ENCODE data around the gene PRKG1. TPM values are rescaled to one million over a fixed set of nuclear protein-coding genes. Genes with fewer than 3 reads are reported as not detected.

The PRKG1 gene
- polyA plus RNA-seq, 3 donors = not detected

DNA sequence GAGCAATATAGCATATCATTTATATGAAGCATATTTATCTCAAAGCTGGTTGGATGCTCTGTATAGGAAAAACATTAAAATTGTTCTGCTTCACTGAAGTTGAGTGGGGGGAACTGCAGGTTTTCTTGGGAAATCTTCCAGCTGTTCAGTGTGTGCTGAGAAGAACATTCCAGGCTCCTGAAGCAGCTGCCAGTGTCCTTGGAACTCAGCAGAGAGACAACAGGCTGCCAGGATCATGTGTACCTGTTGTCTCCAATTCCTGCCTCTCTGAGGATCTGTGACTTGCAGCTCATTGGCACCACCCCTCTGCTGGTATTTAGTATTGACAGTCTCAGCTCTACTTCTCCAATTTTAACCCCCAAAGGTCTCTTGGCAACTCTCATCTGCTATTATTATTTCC lies 42.3 kb upstream of the PRKG1 start:
- Mint-ChIP-seq H3K27me3 (ENCODE audit: low read depth in 3 of 3) (peaks cover 0 to 2% (median 0%) of the 10 kb centered on the region in 3 donors), H3K9me3 (no peaks in the 10 kb centered on the region), H3K36me3 (no peaks in the 10 kb centered on the region), H3K4me3 (no peak overlapping the region), H3K27ac (no peak overlapping the region), H3K4me1 (no peaks in the 10 kb centered on the region)
- no peak for DNase-seq
- H2AFZ ChIP-seq (ENCODE audit: insufficient read depth, low read depth, low read length, poor library complexity, severe bottlenecking) = no peak overlapping the region
- H3K79me2 ChIP-seq (ENCODE audit: insufficient read depth, low read length) = no peaks in the 10 kb centered on the region
- no peak overlapping the region for H3K4me3 ChIP-seq (replicated peaks in 1 of 3; ENCODE audit: low read depth in 2 of 3, low read length in 3 of 3)
- H3K4me2 ChIP-seq (replicated peaks; ENCODE audit: extremely low read depth, low read length, poor library complexity, severe bottlenecking) = no peak overlapping the region
- H3K27ac ChIP-seq (ENCODE audit: low read depth in 1 of 2, low read length in 2 of 2) = no peak overlapping the region
- H3K4me1 ChIP-seq (ENCODE audit: control insufficient read depth in 1 of 2, insufficient read depth in 2 of 2, low read length in 2 of 2) = no peaks in the 10 kb centered on the region
- H3K9ac ChIP-seq (ENCODE audit: insufficient read depth, low read length, poor library complexity, severe bottlenecking) = no peak overlapping the region
- TF ChIP-seq CTCF (IDR thresholded peaks at IDR 0.05) = no peak
- no peaks in the 10 kb centered on the region for H4K20me1 ChIP-seq (ENCODE audit: insufficient read depth, low read length)
- no peaks in the 10 kb centered on the region for H3K36me3 ChIP-seq (replicated peaks in 1 of 2; ENCODE audit: control insufficient read depth in 1 of 2, insufficient read depth in 2 of 2, low read length in 2 of 2)
- intact Hi-C loops (cut with micrococcal nuclease) = no loop called here
- no peaks in the 10 kb centered on the region for H3K9me3 ChIP-seq (replicated peaks in 1 of 2; ENCODE audit: control insufficient read depth in 1 of 2, insufficient read depth in 1 of 2, low read length in 2 of 2)
- H3K27me3 ChIP-seq (ENCODE audit: control insufficient read depth in 2 of 2, insufficient read depth in 2 of 2, low read length in 2 of 2) = no peaks in the 10 kb centered on the region

GRCh38 chr10:51034769-51035168 lies 39.5 kb upstream of the PRKG1 start:
- Mint-ChIP-seq H3K4me1 (no peaks in the 10 kb centered on the region), H3K27ac (no peak overlapping the region), H3K36me3 (no peaks in the 10 kb centered on the region), H3K9me3 (no peaks in the 10 kb centered on the region), H3K27me3 (ENCODE audit: low read depth in 3 of 3) (no peaks in the 10 kb centered on the region), H3K4me3 (no peak overlapping the region)
- Histone ChIP-seq H3K4me3 (replicated peaks in 1 of 3; ENCODE audit: low read depth in 2 of 3, low read length in 3 of 3) (no peak overlapping the region), H3K4me1 (ENCODE audit: control insufficient read depth in 1 of 2, insufficient read depth in 2 of 2, low read length in 2 of 2) (no peaks in the 10 kb centered on the region), H3K9me3 (replicated peaks in 1 of 2; ENCODE audit: control insufficient read depth in 1 of 2, insufficient read depth in 1 of 2, low read length in 2 of 2) (no peaks in the 10 kb centered on the region), H3K27me3 (ENCODE audit: control insufficient read depth in 2 of 2, insufficient read depth in 2 of 2, low read length in 2 of 2) (no peaks in the 10 kb centered on the region), H3K9ac (ENCODE audit: insufficient read depth, low read length, poor library complexity, severe bottlenecking) (no peak overlapping the region), H3K79me2 (ENCODE audit: insufficient read depth, low read length) (no peaks in the 10 kb centered on the region), H2AFZ (ENCODE audit: insufficient read depth, low read depth, low read length, poor library complexity, severe bottlenecking) (no peak overlapping the region), H3K27ac (ENCODE audit: low read depth in 1 of 2, low read length in 2 of 2) (no peak overlapping the region), H3K4me2 (replicated peaks; ENCODE audit: extremely low read depth, low read length, poor library complexity, severe bottlenecking) (no peak overlapping the region), H3K36me3 (replicated peaks in 1 of 2; ENCODE audit: control insufficient read depth in 1 of 2, insufficient read depth in 2 of 2, low read length in 2 of 2) (no peaks in the 10 kb centered on the region), H4K20me1 (ENCODE audit: insufficient read depth, low read length) (no peaks in the 10 kb centered on the region)
- DNase-seq = no peak
- WGBS (ENCODE audit: insufficient coverage) = 96% methylated on average over 4 of the region's 4 CpGs
- no peak for TF ChIP-seq CTCF (IDR thresholded peaks at IDR 0.05)
- intact Hi-C loops (cut with micrococcal nuclease) = no loop called here
